ENCODE results near the gene ELN. TPM values are rescaled to one million over a fixed set of nuclear protein-coding genes. Genes with fewer than 3 reads are reported as not detected.
A peak's percentile ranks its signal among the peaks of the same experiment; 100 is the strongest.

The ELN gene
- total RNA-seq, 4 donors from 2014 or later, result 4.1 to 427 (median 92.4) TPM

DNA sequence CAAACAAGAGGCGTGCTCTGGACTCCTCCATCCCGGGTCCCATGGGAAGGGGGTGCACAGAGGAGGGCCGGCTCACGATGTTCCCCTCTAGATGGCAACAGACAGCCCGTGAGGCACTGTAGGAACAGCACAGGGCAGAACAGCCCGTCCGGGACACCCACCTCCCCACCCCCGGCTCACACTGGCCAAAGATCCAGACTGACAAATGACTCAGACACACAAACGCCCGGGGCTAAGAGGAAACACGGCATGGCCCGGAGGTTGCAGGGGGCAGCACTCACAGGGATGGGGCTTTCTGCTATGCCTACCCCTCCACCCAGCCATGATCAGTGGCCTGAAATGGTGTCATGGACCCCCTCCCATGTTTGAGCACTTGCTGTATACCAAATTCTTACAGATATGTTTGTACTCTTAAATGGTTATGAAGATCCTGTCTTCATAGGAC is 4.9 kb upstream of the ELN start:
- TF ChIP-seq, protein P1, sequence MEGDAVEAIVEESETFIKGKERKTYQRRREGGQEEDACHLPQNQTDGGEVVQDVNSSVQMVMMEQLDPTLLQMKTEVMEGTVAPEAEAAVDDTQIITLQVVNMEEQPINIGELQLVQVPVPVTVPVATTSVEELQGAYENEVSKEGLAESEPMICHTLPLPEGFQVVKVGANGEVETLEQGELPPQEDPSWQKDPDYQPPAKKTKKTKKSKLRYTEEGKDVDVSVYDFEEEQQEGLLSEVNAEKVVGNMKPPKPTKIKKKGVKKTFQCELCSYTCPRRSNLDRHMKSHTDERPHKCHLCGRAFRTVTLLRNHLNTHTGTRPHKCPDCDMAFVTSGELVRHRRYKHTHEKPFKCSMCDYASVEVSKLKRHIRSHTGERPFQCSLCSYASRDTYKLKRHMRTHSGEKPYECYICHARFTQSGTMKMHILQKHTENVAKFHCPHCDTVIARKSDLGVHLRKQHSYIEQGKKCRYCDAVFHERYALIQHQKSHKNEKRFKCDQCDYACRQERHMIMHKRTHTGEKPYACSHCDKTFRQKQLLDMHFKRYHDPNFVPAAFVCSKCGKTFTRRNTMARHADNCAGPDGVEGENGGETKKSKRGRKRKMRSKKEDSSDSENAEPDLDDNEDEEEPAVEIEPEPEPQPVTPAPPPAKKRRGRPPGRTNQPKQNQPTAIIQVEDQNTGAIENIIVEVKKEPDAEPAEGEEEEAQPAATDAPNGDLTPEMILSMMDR (IDR thresholded peaks at IDR 0.05), result no peak
- TF ChIP-seq POLR2A (IDR thresholded peaks at IDR 0.05), result no peak
- peaks cover 4 to 18% of the 10 kb centered on the region in 2 donors for H3K4me1 ChIP-seq
- H3K4me3 ChIP-seq, result no peak overlapping the region
- no peaks in the 10 kb centered on the region for H3K27me3 ChIP-seq
- peak overlapping the region in 1 of 2 donors; percentile 23 for H3K27ac ChIP-seq
- H3K36me3 ChIP-seq, result no peaks in the 10 kb centered on the region
- DNase-seq, result peak; percentile 68 to 71
- intact Hi-C loops (cut with DNase I; ENCODE audit: low total_unique reads), result loop anchor here (5.0 kb wide), 1 partner anchor 156 kb away; no protein-coding TSS in a partner anchor
- no peaks in the 10 kb centered on the region for H3K9me3 ChIP-seq

DNA sequence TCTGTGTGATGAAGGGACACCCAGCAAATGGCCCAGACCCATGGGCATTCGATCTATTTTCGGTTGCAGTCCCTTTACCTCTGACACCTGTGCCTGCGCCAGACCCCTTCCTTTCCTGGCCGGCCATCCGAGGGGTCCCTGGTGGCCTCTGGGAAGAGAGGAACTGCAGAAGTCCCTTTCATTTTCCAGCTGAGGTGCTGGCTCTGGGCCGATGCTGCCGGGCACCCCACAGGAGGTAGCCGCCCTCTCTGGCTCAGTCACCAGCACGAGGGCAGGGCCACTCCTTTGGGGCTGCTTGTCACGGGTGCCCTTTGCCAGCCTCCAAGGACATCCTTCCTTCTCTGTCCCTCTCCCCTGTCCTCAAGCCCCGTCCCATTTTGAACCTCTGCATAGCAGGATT is 4.2 kb upstream of the ELN start:
- TF ChIP-seq, protein P1 (IDR thresholded peaks at IDR 0.05), result no peak
- no peak for TF ChIP-seq POLR2A (IDR thresholded peaks at IDR 0.05)
- Histone ChIP-seq H3K27me3 (no peaks in the 10 kb centered on the region), H3K4me3 (no peak overlapping the region), H3K4me1 (peaks cover 4 to 18% of the 10 kb centered on the region in 2 donors), H3K36me3 (no peaks in the 10 kb centered on the region), H3K27ac (no peak overlapping the region), H3K9me3 (no peaks in the 10 kb centered on the region)
- intact Hi-C loops (cut with DNase I; ENCODE audit: low total_unique reads), result loop anchor here (5.0 kb wide), 1 partner anchor 156 kb away; no protein-coding TSS in a partner anchor
- no peak for DNase-seq

DNA sequence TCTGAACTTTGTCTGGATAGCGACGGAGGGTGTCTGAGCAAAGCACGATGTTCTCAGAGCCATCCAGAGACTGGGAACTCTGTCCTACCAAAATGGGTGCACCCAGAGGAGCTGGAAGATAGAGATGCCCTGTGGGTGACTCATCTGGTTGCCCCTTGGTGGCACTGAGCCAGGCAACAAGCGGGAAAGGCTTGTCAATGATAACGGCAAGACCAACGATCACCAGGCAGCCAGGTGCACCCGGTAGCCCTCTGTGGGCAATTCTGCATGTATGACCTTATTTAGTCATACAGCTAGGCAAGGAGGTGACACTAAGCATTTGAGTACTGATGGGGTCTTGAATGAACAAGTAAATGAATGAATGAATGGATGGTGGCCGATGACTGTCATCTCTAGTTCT is 2.8 kb upstream of the ELN start:
- H3K27ac ChIP-seq, result no peak overlapping the region
- peaks cover 4 to 18% of the 10 kb centered on the region in 2 donors for H3K4me1 ChIP-seq
- TF ChIP-seq, protein P1 (IDR thresholded peaks at IDR 0.05), result no peak
- no peak for TF ChIP-seq POLR2A (IDR thresholded peaks at IDR 0.05)
- H3K9me3 ChIP-seq, result no peaks in the 10 kb centered on the region
- intact Hi-C loops (cut with DNase I; ENCODE audit: low total_unique reads), result no loop called here
- H3K4me3 ChIP-seq, result no peak overlapping the region
- H3K36me3 ChIP-seq, result no peaks in the 10 kb centered on the region
- H3K27me3 ChIP-seq, result no peaks in the 10 kb centered on the region
- no peak for DNase-seq

DNA sequence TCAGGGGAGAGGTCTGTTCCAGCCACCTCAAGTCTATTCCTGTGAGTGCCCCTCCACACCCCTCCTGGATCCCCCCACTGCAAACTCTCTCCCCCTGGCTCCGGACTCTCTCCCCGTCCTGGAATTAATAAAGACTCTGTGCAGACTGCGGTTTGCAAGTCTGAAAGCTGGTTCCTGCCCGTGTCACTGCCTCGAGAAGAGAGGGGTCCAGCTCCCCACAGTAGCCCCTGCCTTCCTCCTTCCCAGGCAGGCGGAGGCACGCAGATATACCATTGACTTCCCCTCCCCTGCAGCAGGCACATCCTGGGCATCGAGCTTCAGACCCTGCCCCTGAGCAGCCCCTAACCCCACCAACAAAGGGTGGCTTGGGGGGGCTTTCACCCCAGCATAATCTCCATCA is 2.2 kb upstream of the ELN start:
- TF ChIP-seq, protein P1 (IDR thresholded peaks at IDR 0.05), result no peak
- no peak for TF ChIP-seq POLR2A (IDR thresholded peaks at IDR 0.05)
- Histone ChIP-seq H3K9me3 (no peaks in the 10 kb centered on the region), H3K4me1 (peaks cover 4 to 20% of the 10 kb centered on the region in 2 donors), H3K4me3 (no peak overlapping the region), H3K27me3 (no peaks in the 10 kb centered on the region), H3K36me3 (no peaks in the 10 kb centered on the region), H3K27ac (no peak overlapping the region)
- intact Hi-C loops (cut with DNase I; ENCODE audit: low total_unique reads), result no loop called here
- no peak for DNase-seq

DNA sequence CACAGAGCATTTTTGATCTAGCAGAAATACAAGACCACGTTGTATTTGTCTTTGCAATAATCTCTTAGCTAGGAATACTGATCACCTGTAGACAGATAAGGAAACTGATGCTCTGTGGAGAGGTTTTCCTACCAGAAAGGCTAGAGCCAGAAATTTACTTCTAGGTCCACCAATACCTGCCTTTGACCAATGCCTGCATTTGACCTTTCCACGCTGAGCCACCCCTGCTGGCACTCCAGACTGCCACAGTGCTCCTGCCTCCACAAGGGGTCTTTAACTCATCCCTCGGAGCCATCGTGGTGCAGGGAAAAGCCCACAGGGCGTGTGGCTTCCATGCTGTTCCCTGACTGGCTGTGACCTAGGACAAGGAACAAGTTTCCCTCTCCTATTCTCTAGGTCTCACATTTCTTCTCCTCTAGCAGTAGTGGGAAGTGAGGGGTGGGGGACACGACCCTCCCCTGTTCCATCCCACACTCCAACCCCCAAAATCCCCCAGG is 1.5 kb upstream of the ELN start:
- Histone ChIP-seq H3K4me1 (peaks cover 4 to 25% of the 10 kb centered on the region in 2 donors), H3K9me3 (no peaks in the 10 kb centered on the region), H3K4me3 (no peak overlapping the region), H3K36me3 (no peaks in the 10 kb centered on the region), H3K27ac (peak overlapping the region; percentile 89 to 91), H3K27me3 (no peaks in the 10 kb centered on the region)
- no peak for DNase-seq
- TF ChIP-seq, protein P1 (IDR thresholded peaks at IDR 0.05), result no peak
- TF ChIP-seq POLR2A (IDR thresholded peaks at IDR 0.05), result no peak
- intact Hi-C loops (cut with DNase I; ENCODE audit: low total_unique reads), result no loop called here
